ENCODE measurements around the gene CALM1. TPM values are rescaled to one million over a fixed set of nuclear protein-coding genes. Genes with fewer than 3 reads are reported as not detected.

CALM1 gene
- total RNA-seq, 1 donor from 2014 or later, result 590 TPM

- no peaks in the 10 kb centered on the region for H3K36me3 Mint-ChIP-seq (ENCODE audit: unreplicated experiment)
- H3K27me3 Mint-ChIP-seq (ENCODE audit: unreplicated experiment), result peaks cover 10% of the 10 kb centered on the region
- peaks cover 19% of the 10 kb centered on the region for H3K4me1 Mint-ChIP-seq (ENCODE audit: low read depth, unreplicated experiment)
- H3K27ac Mint-ChIP-seq (ENCODE audit: unreplicated experiment), result peak overlapping the region; percentile 93
- TF ChIP-seq CTCF (IDR thresholded peaks at IDR 0.05; ENCODE audit: partially characterized antibody, unreplicated experiment), result no peak
- H3K9me3 Mint-ChIP-seq (ENCODE audit: unreplicated experiment), result peaks cover 14% of the 10 kb centered on the region
- DNase-seq, result no peak
- H3K4me3 Mint-ChIP-seq (ENCODE audit: unreplicated experiment), result peak overlapping the region; percentile 92
Measured at GRCh38 chr14:90398315-90398839, 1.5 kb downstream of the CALM1 start.

- DNase-seq, result no peak
- no peak for TF ChIP-seq CTCF (IDR thresholded peaks at IDR 0.05; ENCODE audit: partially characterized antibody, unreplicated experiment)
- peaks cover 10% of the 10 kb centered on the region for H3K27me3 Mint-ChIP-seq (ENCODE audit: unreplicated experiment)
- no peaks in the 10 kb centered on the region for H3K36me3 Mint-ChIP-seq (ENCODE audit: unreplicated experiment)
- H3K9me3 Mint-ChIP-seq (ENCODE audit: unreplicated experiment), result peaks cover 14% of the 10 kb centered on the region
- H3K4me1 Mint-ChIP-seq (ENCODE audit: low read depth, unreplicated experiment), result peaks cover 19% of the 10 kb centered on the region
- peak overlapping the region; percentile 92 for H3K4me3 Mint-ChIP-seq (ENCODE audit: unreplicated experiment)
- peak overlapping the region; percentile 93 for H3K27ac Mint-ChIP-seq (ENCODE audit: unreplicated experiment)
Measured at GRCh38 chr14:90398841-90399540, 2.2 kb downstream of the CALM1 start.

- peak overlapping the region; percentile 92 for H3K4me3 Mint-ChIP-seq (ENCODE audit: unreplicated experiment)
- H3K27me3 Mint-ChIP-seq (ENCODE audit: unreplicated experiment), result peaks cover 10% of the 10 kb centered on the region
- peaks cover 14% of the 10 kb centered on the region for H3K9me3 Mint-ChIP-seq (ENCODE audit: unreplicated experiment)
- H3K4me1 Mint-ChIP-seq (ENCODE audit: low read depth, unreplicated experiment), result peaks cover 19% of the 10 kb centered on the region
- peak; percentile 94 for TF ChIP-seq CTCF (IDR thresholded peaks at IDR 0.05; ENCODE audit: partially characterized antibody, unreplicated experiment)
- DNase-seq, result peak; percentile 87
- H3K36me3 Mint-ChIP-seq (ENCODE audit: unreplicated experiment), result peaks cover under 1% of the 10 kb centered on the region
- peak overlapping the region; percentile 93 for H3K27ac Mint-ChIP-seq (ENCODE audit: unreplicated experiment)
Measured at GRCh38 chr14:90399541-90400444, 3.0 kb downstream of the CALM1 start.

GRCh38 chr14:90400904-90401561, 4.2 kb downstream of the CALM1 start:
- Mint-ChIP-seq H3K27me3 (ENCODE audit: unreplicated experiment) (peaks cover 10% of the 10 kb centered on the region), H3K9me3 (ENCODE audit: unreplicated experiment) (peaks cover 13% of the 10 kb centered on the region), H3K36me3 (ENCODE audit: unreplicated experiment) (peaks cover 9% of the 10 kb centered on the region), H3K4me1 (ENCODE audit: low read depth, unreplicated experiment) (peaks cover 22% of the 10 kb centered on the region), H3K27ac (ENCODE audit: unreplicated experiment) (peak overlapping the region; percentile 4), H3K4me3 (ENCODE audit: unreplicated experiment) (peak overlapping the region; percentile 34)
- no peak for DNase-seq
- TF ChIP-seq CTCF (IDR thresholded peaks at IDR 0.05; ENCODE audit: partially characterized antibody, unreplicated experiment), result no peak

All from glutamatergic neuron (in vitro differentiated cells).